NAMALWA (cell line): Measurements from ENCODE around the gene DOHH.
A peak's percentile ranks its signal among the peaks of the same experiment; 100 is the strongest.

ENCODE experiments used
- DNase-seq: peaks from one replicate; pipeline ENCODE4 v3.0.0-alpha.2; 2015; ENCODE audit warnings: low spot score

The DOHH gene

DNA sequence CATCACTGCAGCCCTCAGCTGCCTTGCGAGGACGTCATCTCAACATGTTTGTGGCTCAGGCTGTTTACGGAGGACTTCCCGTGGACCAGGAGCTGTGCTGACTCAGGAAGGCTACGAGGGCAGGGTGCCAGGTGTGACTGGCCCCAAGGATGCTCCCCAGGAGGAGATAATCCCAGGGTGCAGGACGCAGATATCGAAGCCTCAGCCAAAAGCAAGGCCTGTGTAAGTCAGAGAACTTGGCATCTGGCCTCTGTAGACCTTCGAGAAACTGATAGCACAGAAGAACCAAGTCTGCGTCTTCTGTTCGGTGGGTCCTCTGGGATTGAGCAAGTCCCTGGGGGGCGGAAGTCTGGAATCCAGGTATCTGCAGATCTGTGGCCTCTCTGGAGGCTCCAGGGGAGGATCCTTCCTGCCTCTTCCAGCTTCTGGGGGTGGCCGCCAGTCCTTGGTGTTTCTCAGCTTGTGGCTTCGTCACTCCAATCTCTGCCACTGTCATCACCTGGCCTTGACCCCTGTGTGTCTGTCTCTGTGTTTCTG is 2.6 kb upstream of the DOHH start:
- DNase-seq, result no peak

DNA sequence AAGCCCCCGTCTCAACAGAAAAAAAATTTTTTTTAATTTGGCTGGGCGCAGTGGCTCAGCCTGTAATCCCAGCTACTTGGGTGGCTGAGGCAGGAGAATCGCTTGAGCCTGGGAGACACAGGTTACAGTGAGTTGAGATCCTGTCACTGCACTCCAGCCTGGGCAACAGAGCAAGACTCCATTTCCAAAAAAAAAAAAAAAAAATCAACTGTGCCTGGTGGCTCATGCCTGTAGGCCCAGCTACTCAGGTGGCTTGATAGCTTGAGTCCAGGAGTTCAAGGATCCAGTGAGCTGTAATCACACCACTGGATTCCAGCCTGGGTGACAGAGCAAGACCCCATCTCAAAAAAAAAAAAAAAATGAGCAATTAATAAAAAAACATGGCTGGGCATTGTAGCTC is 1.3 kb upstream of the DOHH start:
- DNase-seq, result no peak

DNA sequence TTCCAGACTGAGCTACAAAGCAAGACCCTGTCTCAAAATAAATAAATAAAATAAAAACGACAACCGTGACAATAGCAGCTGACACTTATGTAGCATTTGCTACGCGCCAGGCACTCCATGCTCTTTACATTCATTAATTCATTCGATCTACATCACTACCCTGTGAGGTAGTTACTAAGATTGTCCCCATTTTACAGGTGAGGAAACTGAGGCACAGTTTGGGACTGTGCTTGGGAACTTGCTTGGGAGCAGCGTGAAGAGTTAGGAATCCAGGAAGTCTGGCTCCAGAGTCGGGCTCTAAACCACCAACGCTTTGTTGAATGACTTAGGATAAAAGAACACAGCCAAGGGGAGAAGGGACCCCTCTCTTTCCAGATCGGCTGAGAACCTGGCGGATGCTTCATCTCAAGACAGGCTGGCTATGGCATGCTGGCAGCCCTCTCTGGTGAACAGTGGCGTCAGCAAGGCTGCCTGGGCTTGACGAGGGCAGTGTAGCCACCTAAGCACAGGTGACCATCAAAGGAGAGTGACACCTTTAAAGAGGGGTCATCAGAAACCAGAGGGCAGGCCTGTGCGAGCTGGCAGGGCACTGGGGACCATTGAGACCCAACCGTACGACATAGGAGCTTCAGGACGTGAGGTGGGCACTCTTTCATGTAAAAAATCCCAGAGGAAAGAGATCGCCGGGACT is 591 bp downstream of the DOHH start:
- no peak for DNase-seq

DNA sequence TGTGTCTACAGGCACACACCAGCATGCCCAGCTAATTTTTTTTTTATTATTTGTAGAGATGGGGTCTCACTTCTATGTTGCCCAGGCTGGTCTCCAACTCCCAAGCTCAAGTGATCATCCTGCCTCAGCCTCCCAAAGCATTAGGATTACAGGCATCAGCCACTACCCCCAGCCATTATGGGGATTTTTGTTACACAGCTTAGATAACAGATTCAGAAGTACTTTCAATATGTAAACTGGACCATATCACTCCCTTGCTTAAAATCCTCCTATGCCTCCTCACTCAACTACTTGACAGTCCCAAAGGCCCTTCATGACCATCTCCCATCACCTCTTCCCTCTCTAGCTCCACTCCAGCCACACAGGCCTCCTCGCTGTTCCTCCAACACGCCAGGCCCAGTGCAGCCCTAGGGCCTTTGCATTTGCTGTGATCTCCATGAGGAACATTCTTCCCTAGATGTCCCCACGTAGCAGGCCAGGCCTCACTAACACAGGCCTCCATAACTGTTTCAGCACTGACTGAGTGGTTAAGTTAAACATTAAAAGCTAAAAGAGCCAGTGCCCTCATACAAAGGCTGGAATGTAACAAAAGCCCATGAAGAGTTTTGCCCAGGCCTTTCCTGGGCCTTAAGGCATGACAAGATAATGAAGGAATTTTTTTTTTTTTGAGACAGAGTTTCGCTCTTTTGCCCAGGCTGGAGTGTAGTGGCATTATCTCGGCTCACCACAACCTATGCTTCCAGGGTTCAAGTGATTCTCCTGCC is 2.5 kb downstream of the DOHH start:
- DNase-seq, result no peak

DNA sequence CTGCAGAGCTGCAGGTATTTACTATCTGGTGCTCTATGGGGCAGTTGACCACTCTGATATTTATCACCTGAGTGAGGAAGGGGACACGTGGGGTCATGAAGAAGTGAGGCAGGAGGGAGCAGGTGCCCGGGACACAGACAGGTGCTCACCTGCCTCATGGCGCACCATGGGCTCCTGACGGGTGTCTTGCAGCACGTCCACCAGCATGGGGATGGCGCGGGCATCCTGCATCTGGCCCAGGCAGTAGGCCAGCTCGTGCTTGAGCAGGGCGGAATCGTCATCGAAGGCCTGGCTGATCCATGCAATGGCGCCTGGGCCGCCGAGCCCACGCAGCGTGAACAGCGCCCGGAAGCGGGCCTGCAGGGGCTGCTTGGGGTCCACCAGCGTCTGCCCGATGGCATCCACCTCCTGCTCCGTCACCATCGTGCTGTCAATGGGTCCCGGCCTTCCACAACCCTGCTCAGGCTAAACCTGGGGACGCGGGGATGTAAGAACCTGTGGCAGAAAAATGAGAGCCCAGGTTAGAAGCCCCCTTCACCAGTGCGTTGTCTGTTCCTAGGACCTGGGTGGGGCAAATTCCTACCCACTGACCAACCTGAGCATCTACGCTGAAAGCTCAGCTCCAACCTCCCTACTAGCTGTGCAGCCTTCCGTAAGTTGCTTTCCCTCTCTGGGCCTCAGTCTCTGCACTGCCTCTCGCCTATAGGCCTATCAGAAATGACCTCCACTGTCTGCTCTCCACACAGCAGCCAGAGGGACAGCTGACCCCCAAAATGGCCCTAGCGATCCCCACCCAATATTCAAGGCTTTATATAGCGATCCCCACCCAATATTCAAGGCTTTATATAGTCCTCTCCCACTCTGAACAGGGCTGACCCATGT is 3.8 kb downstream of the DOHH start:
- no peak for DNase-seq

DNA sequence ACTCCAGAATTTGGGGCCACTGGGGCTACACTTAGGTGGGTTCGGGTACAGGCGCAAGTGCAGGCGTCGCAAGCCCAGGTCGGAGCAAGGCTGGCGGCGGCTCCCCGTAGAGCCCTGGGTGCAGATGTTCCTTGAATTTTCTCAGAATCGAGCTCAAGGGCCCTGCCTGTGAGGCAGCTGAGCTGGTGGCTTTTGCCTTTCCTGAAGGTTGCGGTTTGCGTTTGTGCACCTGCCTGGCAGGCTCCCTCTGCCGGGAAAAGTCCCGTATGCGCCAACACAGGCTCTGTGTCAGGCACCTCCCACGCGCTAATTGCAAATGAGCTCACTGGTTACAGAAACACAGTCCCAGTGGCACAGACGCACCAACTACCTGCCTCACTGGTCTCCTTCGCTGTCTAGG is 5.9 kb downstream of the DOHH start:
- DNase-seq, result no peak

DNA sequence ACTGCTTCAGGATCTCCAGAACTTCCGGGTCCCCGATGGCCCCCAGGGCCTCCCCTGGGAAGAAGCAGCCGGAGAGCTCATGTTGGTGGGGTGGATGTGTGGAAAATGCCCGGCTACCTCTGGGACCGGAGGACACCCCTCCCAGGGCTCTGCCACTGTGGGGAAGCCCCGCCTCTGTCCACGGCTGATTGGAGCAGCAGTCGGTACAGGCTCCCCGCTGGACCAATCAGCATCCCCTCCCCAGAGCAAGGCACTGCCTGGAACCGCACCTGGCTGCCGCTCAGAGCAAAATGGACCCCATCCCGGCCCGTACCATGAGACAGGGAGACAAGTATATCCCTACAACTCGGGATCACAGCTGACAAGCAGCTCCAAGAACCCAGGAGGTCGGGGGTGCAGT is 6.4 kb downstream of the DOHH start:
- DNase-seq, result no peak

DNA sequence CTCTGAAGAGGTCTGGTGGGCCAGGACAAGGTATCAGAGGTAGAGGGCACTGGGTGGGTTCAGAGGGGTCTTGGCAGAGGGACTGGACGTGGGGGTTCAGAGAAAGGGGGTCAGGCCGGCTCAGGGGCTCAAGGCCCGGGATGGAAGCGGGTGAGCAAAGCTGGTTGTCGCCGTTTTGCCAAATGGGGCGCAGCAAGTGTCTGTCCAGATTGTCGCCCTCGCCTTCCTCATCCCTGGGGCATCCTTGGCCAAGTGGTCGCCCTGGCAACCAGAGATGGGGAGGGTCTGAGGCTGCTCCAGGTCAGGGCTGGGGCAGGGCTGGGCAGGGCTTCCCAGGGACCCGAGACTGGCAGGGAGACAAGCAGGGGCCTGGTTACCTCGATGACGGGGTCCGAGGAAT is 6.8 kb downstream of the DOHH start:
- no peak for DNase-seq

DNA sequence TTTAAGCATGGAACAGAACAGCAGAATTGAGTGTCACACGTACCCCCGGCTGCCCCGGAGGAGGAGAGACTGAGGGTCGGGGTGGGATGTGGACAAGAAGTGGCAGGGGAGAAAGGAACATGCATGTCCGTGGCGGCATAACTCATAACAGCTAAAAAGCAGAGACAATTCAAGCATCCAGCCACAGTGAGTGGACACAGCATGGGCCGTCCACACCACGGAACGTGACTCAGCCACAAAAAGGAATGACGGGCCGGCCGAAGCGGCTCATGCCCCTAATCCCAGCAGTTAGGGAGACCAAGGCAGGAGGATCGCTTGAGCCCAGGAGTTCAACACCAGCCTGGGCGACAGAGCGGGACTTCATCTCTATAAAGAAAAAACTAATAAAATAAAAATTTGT is 7.6 kb downstream of the DOHH start:
- no peak for DNase-seq

DNA sequence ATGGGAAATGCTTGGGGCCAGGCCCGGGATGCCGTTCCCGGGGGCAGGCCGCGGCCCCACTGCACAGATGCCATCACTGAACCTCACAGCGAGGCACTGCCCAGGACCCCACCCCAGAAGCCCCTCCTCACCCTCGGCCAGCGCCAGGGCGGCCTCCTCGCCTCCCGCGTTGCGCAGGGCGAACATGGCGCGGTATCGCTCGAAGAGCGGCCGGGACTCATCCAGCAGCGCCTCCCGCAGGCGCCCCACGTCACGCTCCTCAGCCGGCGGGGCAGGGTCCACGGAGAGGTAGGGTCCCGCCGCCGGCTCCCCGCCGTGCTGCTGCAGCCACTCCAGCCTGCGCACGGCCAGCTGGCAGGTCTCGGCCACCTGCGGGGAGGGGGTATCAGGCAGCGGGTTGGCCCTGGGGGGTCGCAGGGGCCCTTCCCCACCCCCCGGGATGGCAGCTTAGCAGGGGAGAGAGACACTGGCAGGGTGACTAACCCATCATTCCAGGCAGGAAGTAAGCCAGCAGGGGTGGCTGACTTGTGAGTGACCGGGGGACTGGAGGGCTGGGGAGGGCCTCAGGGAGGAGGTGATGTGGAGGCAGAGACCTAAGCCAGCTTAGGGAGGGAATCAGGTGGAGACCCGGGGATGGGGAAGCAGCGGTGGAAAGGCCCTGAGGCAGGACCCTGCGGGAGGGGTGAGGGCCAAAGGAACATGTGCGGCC is 8.2 kb downstream of the DOHH start:
- DNase-seq, result no peak

DNA sequence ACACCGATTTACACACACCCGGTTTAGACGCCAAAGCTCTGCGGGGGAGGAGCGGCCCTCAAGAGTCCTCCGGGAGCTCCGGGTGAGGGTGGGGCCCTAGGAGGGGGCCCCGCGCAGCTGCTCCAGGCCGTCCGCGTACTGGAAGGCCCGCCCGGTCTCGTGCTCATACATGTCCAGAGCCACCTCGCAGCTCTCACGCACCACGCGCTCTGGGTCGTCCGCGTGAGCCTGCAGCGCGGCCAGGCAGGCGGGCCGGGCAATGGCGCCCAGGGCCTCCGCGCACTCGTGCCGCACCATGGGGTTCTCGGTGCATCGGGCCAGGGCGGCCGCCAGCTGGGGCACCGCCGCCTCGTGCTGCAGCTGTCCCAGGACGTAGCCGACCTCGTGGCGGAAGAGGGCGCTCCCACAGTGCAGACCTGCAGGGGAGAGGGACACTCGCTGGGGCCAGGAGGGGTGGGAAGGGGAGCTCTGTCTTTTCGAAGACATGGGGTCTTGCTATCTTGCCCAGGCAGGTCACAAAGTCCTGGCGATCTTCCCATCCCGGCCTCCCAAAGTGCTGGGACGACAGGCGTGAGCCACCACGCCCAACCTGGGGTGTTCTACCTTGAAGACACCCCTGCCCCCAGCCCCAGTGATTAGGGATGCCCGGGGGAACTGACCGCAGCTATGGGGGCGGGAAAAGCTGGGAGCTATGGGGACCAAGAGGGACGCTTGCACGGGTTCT is 8.9 kb downstream of the DOHH start:
- DNase-seq, result no peak

DNA sequence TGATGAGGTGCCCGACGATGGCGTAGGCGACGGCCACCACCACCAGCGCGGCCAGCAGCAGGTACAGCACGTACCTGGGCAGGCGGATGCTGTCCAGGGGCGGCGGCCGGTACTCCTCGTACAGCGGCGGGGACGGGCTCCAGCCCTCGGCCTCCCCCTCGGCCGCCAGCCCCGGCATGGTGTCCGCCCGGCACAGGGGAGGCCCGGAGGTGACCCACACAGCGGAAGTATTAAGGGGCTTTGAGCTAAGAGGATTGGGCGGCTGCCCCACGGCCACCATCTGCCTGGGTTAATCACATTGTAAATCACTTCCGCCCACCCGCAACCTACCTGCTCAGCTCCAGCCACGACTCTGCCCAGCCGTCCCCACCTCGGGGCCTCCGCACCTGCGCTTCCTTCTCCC is 17.2 kb downstream of the DOHH start, which contains the start of gene SMIM44:
TSS of gene SMIM44 (minus strand) at position 216 of the 403 bp plus-strand sequence. CDS start at position 178, 38 bp downstream.
- no peak for DNase-seq

DNA sequence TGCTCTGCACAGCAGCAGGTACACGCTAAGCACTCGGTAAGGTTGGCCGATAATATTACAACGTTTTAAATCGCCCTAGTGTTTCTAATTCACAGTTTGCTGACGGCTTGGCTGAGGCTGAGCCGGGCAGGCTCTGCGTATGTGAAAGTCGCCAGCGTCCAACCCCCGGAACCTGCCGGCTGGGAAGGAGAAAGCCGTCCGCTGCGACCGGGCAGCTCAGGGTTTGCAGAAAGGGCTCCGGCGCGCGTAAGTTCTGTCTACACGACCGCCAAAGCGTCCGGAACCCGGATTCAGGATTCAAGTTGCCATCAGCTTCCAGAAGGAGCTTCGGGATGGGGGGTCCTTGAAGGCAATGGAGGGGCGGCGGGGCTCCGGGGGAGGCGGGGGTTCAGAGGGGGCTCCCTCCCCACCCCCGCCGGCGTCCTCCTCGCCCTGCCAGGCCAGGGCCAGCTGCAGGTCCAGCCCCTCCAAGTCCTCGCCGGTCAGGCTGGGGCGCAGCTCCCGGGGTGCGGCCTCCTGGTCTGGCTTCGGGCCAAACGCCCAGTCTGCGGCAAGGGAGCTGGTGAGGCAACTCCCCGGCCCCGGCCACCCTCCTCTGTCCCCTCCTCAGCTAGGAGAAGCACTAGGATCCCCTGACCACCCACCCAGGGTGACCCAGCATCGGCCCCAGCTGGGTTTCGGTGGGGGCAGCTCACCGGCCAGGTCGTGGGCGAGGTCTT is 17.8 kb downstream of the DOHH start:
- no peak for DNase-seq

DNA sequence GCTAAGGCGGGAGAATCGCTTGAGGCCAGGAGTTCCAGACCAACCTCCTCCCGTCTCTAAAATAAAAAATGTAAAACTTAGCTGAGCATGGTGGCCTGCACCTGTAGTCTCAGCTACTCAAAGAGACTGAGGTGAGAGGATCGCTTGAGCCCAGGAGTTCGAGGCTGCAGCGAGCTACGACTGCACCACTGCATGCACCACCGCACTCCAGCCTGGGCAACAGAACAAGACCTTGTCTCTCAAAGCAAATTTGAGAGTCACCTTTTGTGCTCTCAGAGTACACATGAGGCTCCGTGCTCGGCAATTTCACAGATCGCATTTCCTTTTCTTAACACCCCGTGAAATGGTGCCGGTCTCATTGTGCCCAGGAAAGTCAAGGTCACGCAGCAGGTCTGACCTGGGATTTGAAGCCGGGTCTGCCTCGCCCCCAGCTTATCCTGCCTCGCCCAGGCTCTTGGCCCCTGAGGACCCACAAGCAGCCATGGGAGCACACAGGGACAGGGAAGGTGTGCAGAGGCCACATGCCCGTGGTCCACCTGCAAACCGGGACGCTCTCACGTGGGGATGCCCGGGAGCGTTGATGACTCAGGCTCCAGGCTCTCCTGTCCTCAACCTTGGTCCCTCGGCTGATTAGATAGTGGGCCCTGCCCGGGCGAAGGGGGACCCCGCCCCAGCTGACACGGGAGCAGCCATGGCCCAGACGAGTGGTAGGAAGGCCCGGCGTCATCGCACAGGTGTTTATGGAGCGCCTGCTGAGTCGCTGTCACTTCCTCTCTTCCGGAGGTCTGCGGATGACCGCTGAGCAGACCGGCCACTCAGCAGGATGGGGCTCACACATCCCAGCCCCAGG is 19.0 kb downstream of the DOHH start:
- peak; percentile 26 for DNase-seq

DNA sequence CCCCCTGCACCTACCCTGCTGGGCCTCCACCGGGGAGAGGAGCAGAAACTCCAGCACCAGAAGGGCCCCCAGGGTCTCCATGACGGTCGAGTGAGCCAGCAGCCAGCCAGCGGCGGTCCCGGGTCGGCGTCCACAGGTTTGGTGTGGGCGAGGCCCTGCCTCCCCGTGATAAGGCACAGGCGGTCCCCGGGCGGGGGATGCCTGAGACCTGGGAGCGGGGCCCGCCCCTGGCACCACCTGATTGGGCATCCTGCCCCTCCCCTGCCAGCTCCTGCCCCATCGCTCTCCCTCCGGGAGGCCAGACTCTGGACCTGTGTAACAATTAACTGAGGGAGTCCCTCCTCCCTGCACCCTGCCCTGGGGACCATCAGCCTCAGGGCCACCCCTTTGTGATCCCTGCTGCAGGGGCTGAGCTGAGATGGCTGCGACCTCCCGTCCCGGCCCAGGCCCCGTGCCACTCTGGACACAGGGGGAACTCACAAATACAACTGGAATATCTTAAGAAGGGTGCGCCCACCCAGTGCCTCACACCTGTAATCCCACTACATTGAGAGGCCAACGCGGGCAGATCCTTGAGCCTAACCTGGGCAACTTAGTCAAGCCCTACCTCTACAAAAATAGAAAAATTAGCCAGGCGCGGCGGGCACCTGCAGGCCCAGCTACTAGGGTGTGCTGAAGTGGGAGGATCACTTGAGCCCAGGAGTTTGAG is 19.9 kb downstream of the DOHH start, which contains the start of gene SMIM24:
TSS of gene SMIM24 (minus strand) at position 143 of the 709 bp plus-strand sequence. CDS start at position 81, 62 bp downstream.
- peak; percentile 48 for DNase-seq

DNA sequence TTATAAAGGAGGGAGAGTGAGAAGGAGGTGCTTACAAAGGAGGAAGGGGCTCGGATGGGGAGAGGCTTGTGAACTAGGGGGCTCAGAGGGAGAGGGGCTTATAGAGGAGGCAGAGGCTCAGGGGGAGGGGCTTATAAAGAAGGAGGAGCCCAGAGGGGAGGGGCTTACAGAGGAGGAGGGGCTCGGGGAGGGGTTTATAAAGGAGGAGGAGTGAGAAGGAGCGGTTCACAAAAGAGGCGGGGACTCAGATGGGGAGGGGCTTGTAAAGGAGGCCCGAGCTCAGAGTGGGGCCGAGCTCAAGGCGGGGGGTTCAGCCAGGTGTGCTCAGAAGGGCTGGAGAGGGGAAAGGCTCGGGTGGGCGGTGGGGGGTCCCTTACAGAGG is 20.6 kb downstream of the DOHH start:
- peak; percentile 87 for DNase-seq

DNA sequence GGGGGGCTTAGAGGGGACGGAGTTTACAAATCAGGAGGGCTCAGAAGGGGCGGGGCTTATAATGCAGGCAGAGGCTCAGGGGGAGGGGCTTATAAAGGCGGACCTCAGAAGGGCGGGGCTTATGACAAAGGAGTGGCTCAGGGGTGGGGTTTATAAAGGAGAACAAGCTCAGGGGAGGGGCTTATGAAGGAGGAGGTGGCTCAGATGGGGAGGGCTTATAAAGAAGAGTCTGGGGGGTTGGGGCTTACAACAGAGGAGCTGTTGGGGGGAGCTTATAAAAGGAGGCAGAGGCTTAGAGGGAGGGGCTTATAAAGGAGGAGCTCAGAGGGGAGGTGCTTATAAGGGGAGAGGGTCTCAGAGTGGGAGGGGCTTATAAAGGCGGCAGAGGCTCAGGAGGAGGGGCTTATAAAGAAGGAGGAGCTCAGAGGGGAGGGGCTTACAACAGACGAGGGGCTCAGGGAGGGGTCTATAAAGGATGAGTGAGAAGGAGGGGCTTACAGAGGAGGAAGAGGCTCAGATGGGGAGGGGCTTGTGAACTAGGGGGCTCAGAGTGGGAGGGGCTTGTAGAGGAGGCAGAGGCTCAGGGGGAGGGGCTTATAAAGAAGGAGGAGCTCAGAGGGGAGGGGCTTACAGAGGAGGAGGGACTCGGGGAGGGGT is 21.2 kb downstream of the DOHH start:
- peak; percentile 92 for DNase-seq
